Measurements from ENCODE around the gene OR2M2.

The OR2M2 gene

GRCh38 chr1:248189026-248189425 is 14.4 kb downstream of the OR2M2 start:
- Histone ChIP-seq H3K4me3 (no peak overlapping the region), H3K27ac (no peak overlapping the region)
- DNase-seq (ENCODE audit: low spot score), result no peak
- TF ChIP-seq CTCF (IDR thresholded peaks at IDR 0.05), result no peak

- no peak for DNase-seq (ENCODE audit: low spot score)
- Histone ChIP-seq H3K4me3 (no peak overlapping the region), H3K27ac (no peak overlapping the region)
- TF ChIP-seq CTCF (IDR thresholded peaks at IDR 0.05), result no peak
These were observed 19.5 kb downstream of the OR2M2 start for GRCh38 chr1:248194117-248194516.

- DNase-seq (ENCODE audit: low spot score), result no peak
- Histone ChIP-seq H3K4me3 (no peak within 1 kb of the TSS), H3K27ac (no peak within 1 kb of the TSS)
- no peak for TF ChIP-seq CTCF (IDR thresholded peaks at IDR 0.05)
These were observed 22.3 kb downstream of the OR2M2 start, which contains the start of gene OR2M3 for GRCh38 chr1:248196965-248197364. Gene OR2M3, plus strand, starts transcription at chr1:248197265. Its CDS starts 5,803 bp downstream, at chr1:248203068.

- DNase-seq (ENCODE audit: low spot score), result no peak
These were observed 41.3 kb downstream of the OR2M2 start for GRCh38 chr1:248215880-248216279.

GRCh38 chr1:248225537-248225936 is 50.9 kb downstream of the OR2M2 start:
- Histone ChIP-seq H3K4me3 (no peak overlapping the region), H3K27ac (no peak overlapping the region)
- no peak for TF ChIP-seq CTCF (IDR thresholded peaks at IDR 0.05)
- DNase-seq (ENCODE audit: low spot score), result no peak

More at GRCh38 chr1:248215880-248216279, 41.3 kb downstream of the OR2M2 start:
- no peak for TF ChIP-seq CTCF (IDR thresholded peaks at IDR 0.05)
- no peak overlapping the region for H3K27ac ChIP-seq
- no peak overlapping the region for H3K4me3 ChIP-seq

GRCh38 chr1:248229360-248229908 is 54.8 kb downstream of the OR2M2 start:
- TF ChIP-seq CTCF (IDR thresholded peaks at IDR 0.05), result no peak
- no peak overlapping the region for H3K27ac ChIP-seq
- no peak for DNase-seq (ENCODE audit: low spot score)
- no peak overlapping the region for H3K4me3 ChIP-seq

Measured in coronary artery (tissue), 2 donors.